ENCODE results near the gene MBTPS1.

- TF ChIP-seq CTCF (IDR thresholded peaks at IDR 0.05) (no peak), POLR2A (IDR thresholded peaks at IDR 0.05) (no peak)
Measured at GRCh38 chr16:84067640-84068039, 49.1 kb downstream of the MBTPS1 start.

Measured in adrenal gland (tissue), 5 donors.